Activated CD4-positive, alpha-beta memory T cell treated with anti-CD3 and anti-CD28 coated beads, Interleukin-2, amount 10 ng/mL, durations not matched to agents 7 days and 5 days (primary cell): ENCODE results near the gene LRCOL1. TPM values are rescaled to one million over a fixed set of nuclear protein-coding genes. Genes with fewer than 3 reads are reported as not detected.

Source experiments
- CTCF ChIA-PET: fragments of 350-600 bp; sonication (Branson Sonifier 250); formaldehyde crosslinking; loops from one replicate; lab custom pipeline; 2021; ENCODE audit warnings: antibody characterized with exemption, inconsistent platforms; lab: Charles Lee
- POLR2A ChIA-PET: fragments of 350-600 bp; sonication (Branson Sonifier 250); formaldehyde crosslinking; loops from one replicate; lab custom pipeline; 2021; ENCODE audit warnings: antibody characterized with exemption; lab: Charles Lee
- DNase-seq: peaks from one replicate; pipeline ENCODE4 v3.0.0-alpha.2; 2020
- H3K27ac Mint-ChIP-seq: one replicate; pipeline ENCODE4 v1.8.0; 2021; ENCODE audit warnings: mild to moderate bottlenecking, mixed read lengths
- H3K27me3 Mint-ChIP-seq: one replicate; pipeline ENCODE4 v1.8.0; 2021; ENCODE audit warnings: mixed read lengths
- H3K36me3 Mint-ChIP-seq: one replicate; pipeline ENCODE4 v1.8.0; 2021; ENCODE audit warnings: low read depth, mixed read lengths
- H3K4me1 Mint-ChIP-seq: one replicate; pipeline ENCODE4 v1.8.0; 2021; ENCODE audit warnings: mixed read lengths
- H3K4me3 Mint-ChIP-seq: one replicate; pipeline ENCODE4 v1.8.0; 2021; ENCODE audit warnings: mild to moderate bottlenecking, mixed read lengths
- H3K9me3 Mint-ChIP-seq: one replicate; pipeline ENCODE4 v1.8.0; 2021; ENCODE audit warnings: mixed read lengths
- total RNA-seq, 2 experiments: library from RNA; stranded (reverse); gene quantifications; one replicate each; pipeline ENCODE4 v1.2.3, GENCODE V29; 2021

LRCOL1 gene
- total RNA-seq, 2 experiments from 2014 or later: not detected

- no peak overlapping the region for H3K27ac Mint-ChIP-seq
These were observed 32.8 kb upstream of the LRCOL1 start for GRCh38 chr12:132642846-132643835.

GRCh38 chr12:132641811-132642650, 31.6 kb upstream of the LRCOL1 start:
- no peaks in the 10 kb centered on the region for H3K27me3 Mint-ChIP-seq
- H3K4me3 Mint-ChIP-seq: no peak overlapping the region
- DNase-seq: no peak
- H3K9me3 Mint-ChIP-seq: no peaks in the 10 kb centered on the region
- H3K27ac Mint-ChIP-seq: no peak overlapping the region
- ChIA-PET POLR2A (interaction anchor here (1.1 kb wide), 1 partner anchor 14 kb away, joined by 5 read pairs; no protein-coding TSS in a partner anchor), CTCF (no interaction called here)
- H3K36me3 Mint-ChIP-seq: peaks cover 49% of the 10 kb centered on the region
- H3K4me1 Mint-ChIP-seq: peaks cover 7% of the 10 kb centered on the region

More at GRCh38 chr12:132642846-132643835, 32.8 kb upstream of the LRCOL1 start:
- Mint-ChIP-seq H3K4me1 (peaks cover 3% of the 10 kb centered on the region), H3K27me3 (no peaks in the 10 kb centered on the region), H3K36me3 (peaks cover 50% of the 10 kb centered on the region), H3K4me3 (no peak overlapping the region), H3K9me3 (no peaks in the 10 kb centered on the region)
- ChIA-PET CTCF (no interaction called here), POLR2A (no interaction called here)
- no peak for DNase-seq

GRCh38 chr12:132640936-132641335, 30.6 kb upstream of the LRCOL1 start:
- Mint-ChIP-seq H3K36me3 (peaks cover 50% of the 10 kb centered on the region), H3K9me3 (no peaks in the 10 kb centered on the region), H3K27ac (no peak overlapping the region), H3K4me1 (peaks cover 8% of the 10 kb centered on the region), H3K4me3 (no peak overlapping the region), H3K27me3 (no peaks in the 10 kb centered on the region)
- ChIA-PET CTCF (no interaction called here), POLR2A (interaction anchor here (1.1 kb wide), 1 partner anchor 15 kb away, joined by 5 read pairs; no protein-coding TSS in a partner anchor)
- DNase-seq: no peak

GRCh38 chr12:132639956-132640520, 29.7 kb upstream of the LRCOL1 start:
- no peak overlapping the region for H3K4me3 Mint-ChIP-seq
- peaks cover 8% of the 10 kb centered on the region for H3K4me1 Mint-ChIP-seq
- POLR2A ChIA-PET: no interaction called here
- CTCF ChIA-PET: no interaction called here
- H3K9me3 Mint-ChIP-seq: no peaks in the 10 kb centered on the region
- H3K27ac Mint-ChIP-seq: no peak overlapping the region
- peaks cover 55% of the 10 kb centered on the region for H3K36me3 Mint-ChIP-seq
- DNase-seq: no peak
- no peaks in the 10 kb centered on the region for H3K27me3 Mint-ChIP-seq

- POLR2A ChIA-PET: interaction anchor here (1.3 kb wide), 1 partner anchor 24 kb away, joined by 3 read pairs; no protein-coding TSS in a partner anchor
- DNase-seq: no peak
- Mint-ChIP-seq H3K27me3 (no peaks in the 10 kb centered on the region), H3K36me3 (peaks cover 61% of the 10 kb centered on the region), H3K4me3 (no peak overlapping the region), H3K27ac (peak overlapping the region; percentile 5), H3K9me3 (no peaks in the 10 kb centered on the region), H3K4me1 (peaks cover 8% of the 10 kb centered on the region)
- CTCF ChIA-PET: interaction anchor here (1.0 to 1.7 kb wide), 4 partner anchors 9 to 485 kb away, joined by 3 to 6 read pairs (median 4); no protein-coding TSS in a partner anchor
These were observed 28.4 kb upstream of the LRCOL1 start for GRCh38 chr12:132638541-132639408.

GRCh38 chr12:132637811-132638210, 27.4 kb upstream of the LRCOL1 start:
- no peaks in the 10 kb centered on the region for H3K27me3 Mint-ChIP-seq
- DNase-seq: no peak
- H3K9me3 Mint-ChIP-seq: no peaks in the 10 kb centered on the region
- peaks cover 8% of the 10 kb centered on the region for H3K4me1 Mint-ChIP-seq
- no peak overlapping the region for H3K27ac Mint-ChIP-seq
- H3K36me3 Mint-ChIP-seq: peaks cover 64% of the 10 kb centered on the region
- ChIA-PET CTCF (interaction anchor here (1.7 kb wide), 1 partner anchor 8 kb away, joined by 6 read pairs; no protein-coding TSS in a partner anchor), POLR2A (interaction anchor here (1.3 kb wide), 1 partner anchor 23 kb away, joined by 3 read pairs; no protein-coding TSS in a partner anchor)
- H3K4me3 Mint-ChIP-seq: no peak overlapping the region

- Mint-ChIP-seq H3K36me3 (peaks cover 73% of the 10 kb centered on the region), H3K27ac (peak overlapping the region; percentile 12), H3K4me1 (peaks cover 8% of the 10 kb centered on the region), H3K9me3 (no peaks in the 10 kb centered on the region), H3K4me3 (no peak overlapping the region), H3K27me3 (no peaks in the 10 kb centered on the region)
- no peak for DNase-seq
- ChIA-PET POLR2A (no interaction called here), CTCF (no interaction called here)
These were observed 24.9 kb upstream of the LRCOL1 start for GRCh38 chr12:132635076-132635955.

GRCh38 chr12:132634411-132634990, 24.1 kb upstream of the LRCOL1 start:
- H3K9me3 Mint-ChIP-seq: no peaks in the 10 kb centered on the region
- no peak overlapping the region for H3K27ac Mint-ChIP-seq
- peaks cover 78% of the 10 kb centered on the region for H3K36me3 Mint-ChIP-seq
- CTCF ChIA-PET: no interaction called here
- H3K4me3 Mint-ChIP-seq: no peak overlapping the region
- peaks cover 8% of the 10 kb centered on the region for H3K4me1 Mint-ChIP-seq
- DNase-seq: no peak
- POLR2A ChIA-PET: no interaction called here
- H3K27me3 Mint-ChIP-seq: no peaks in the 10 kb centered on the region

- H3K27ac Mint-ChIP-seq: no peak overlapping the region
- no peak for DNase-seq
- H3K9me3 Mint-ChIP-seq: no peaks in the 10 kb centered on the region
- no peaks in the 10 kb centered on the region for H3K27me3 Mint-ChIP-seq
- ChIA-PET POLR2A (no interaction called here), CTCF (no interaction called here)
- peaks cover 77% of the 10 kb centered on the region for H3K36me3 Mint-ChIP-seq
- H3K4me1 Mint-ChIP-seq: peaks cover 8% of the 10 kb centered on the region
- H3K4me3 Mint-ChIP-seq: no peak overlapping the region
These were observed 23.5 kb upstream of the LRCOL1 start for GRCh38 chr12:132633901-132634300.

- Mint-ChIP-seq H3K9me3 (no peaks in the 10 kb centered on the region), H3K27ac (no peak overlapping the region), H3K36me3 (peaks cover 77% of the 10 kb centered on the region), H3K4me3 (no peak overlapping the region), H3K27me3 (no peaks in the 10 kb centered on the region), H3K4me1 (peaks cover 8% of the 10 kb centered on the region)
- ChIA-PET CTCF (interaction anchor here (1.8 kb wide), 1 partner anchor 19 kb away, joined by 8 read pairs; no protein-coding TSS in a partner anchor), POLR2A (no interaction called here)
- DNase-seq: no peak
These were observed 23.0 kb upstream of the LRCOL1 start for GRCh38 chr12:132633398-132633797.
